ENCODE measurements around the gene POR.
A peak's percentile ranks its signal among the peaks of the same experiment; 100 is the strongest.

Gene POR

GRCh38 chr7:75971309-75971960 is 56.5 kb downstream of the POR start (continued):
- TF ChIP-seq CSRNP3 (CRISPR knock-in tag; IDR thresholded peaks at IDR 0.05) (no peak), PPARA (CRISPR knock-in tag; IDR thresholded peaks at IDR 0.05; ENCODE audit: borderline replicate concordance) (no peak), GLIS3 (CRISPR knock-in tag; IDR thresholded peaks at IDR 0.05) (no peak), ZNF70 (CRISPR knock-in tag; IDR thresholded peaks at IDR 0.05) (no peak), CREB5 (CRISPR knock-in tag; IDR thresholded peaks at IDR 0.05; ENCODE audit: low read depth) (no peak)

- peak; percentile 55 for ATAC-seq
- TF ChIP-seq PATZ1 (CRISPR knock-in tag; IDR thresholded peaks at IDR 0.05; ENCODE audit: borderline replicate concordance): no peak
- no peak for TF ChIP-seq OSR1 (CRISPR knock-in tag; IDR thresholded peaks at IDR 0.05)
- no peak for TF ChIP-seq ESRRG (CRISPR knock-in tag; IDR thresholded peaks at IDR 0.05)
Measured at GRCh38 chr7:75971961-75972763, 57.2 kb downstream of the POR start.

- TF ChIP-seq CSRNP3 (CRISPR knock-in tag; IDR thresholded peaks at IDR 0.05) (no peak), CREB5 (CRISPR knock-in tag; IDR thresholded peaks at IDR 0.05; ENCODE audit: low read depth) (no peak), RARB (CRISPR knock-in tag; IDR thresholded peaks at IDR 0.05) (no peak), TOX (CRISPR knock-in tag; IDR thresholded peaks at IDR 0.05; ENCODE audit: borderline replicate concordance) (no peak), GLIS3 (CRISPR knock-in tag; IDR thresholded peaks at IDR 0.05) (no peak), ZNF565 (CRISPR knock-in tag; conservative IDR thresholded peaks at IDR 0.05; ENCODE audit: low read depth) (no peak), PPARA (CRISPR knock-in tag; IDR thresholded peaks at IDR 0.05; ENCODE audit: borderline replicate concordance) (no peak), OSR1 (CRISPR knock-in tag; IDR thresholded peaks at IDR 0.05) (no peak), CSDC2 (CRISPR knock-in tag; IDR thresholded peaks at IDR 0.05) (no peak), SNAI2 (CRISPR knock-in tag; IDR thresholded peaks at IDR 0.05) (no peak), PATZ1 (CRISPR knock-in tag; IDR thresholded peaks at IDR 0.05; ENCODE audit: borderline replicate concordance) (no peak), POU6F1 (CRISPR knock-in tag; IDR thresholded peaks at IDR 0.05; ENCODE audit: borderline replicate concordance, low read depth) (no peak), ZFP3 (CRISPR knock-in tag; IDR thresholded peaks at IDR 0.05) (no peak), ZNF70 (CRISPR knock-in tag; IDR thresholded peaks at IDR 0.05) (no peak), ESRRG (CRISPR knock-in tag; IDR thresholded peaks at IDR 0.05) (no peak)
Measured at GRCh38 chr7:75977743-75978142, 62.8 kb downstream of the POR start.

More at GRCh38 chr7:75977743-75978142, 62.8 kb downstream of the POR start:
- no peak for ATAC-seq
